WTC11 (cell line): ENCODE data around the gene MRPL54. TPM values are rescaled to one million over a fixed set of nuclear protein-coding genes. Genes with fewer than 3 reads are reported as not detected.

Source experiments
- ATAC-seq: fragments of 200-7000 bp; cut with Tn5 transposase; 2 replicates; pipeline ENCODE4 v1.10.0; 2021; ENCODE audit warnings: mild to moderate bottlenecking, moderate library complexity
- CTCF ChIA-PET: fragments of 300-600 bp; sonication (Branson Sonifier 250); formaldehyde crosslinking; loops from one replicate; lab custom pipeline; 2021; ENCODE audit warnings: antibody characterized with exemption; lab: Charles Lee
- POLR2A ChIA-PET: fragments of 350-600 bp; sonication (Branson Sonifier 250); formaldehyde crosslinking; loops from one replicate; lab custom pipeline; 2021; ENCODE audit warnings: antibody characterized with exemption; lab: Charles Lee
- DNase-seq: peaks from one replicate; pipeline ENCODE4 v3.0.0; 2021; ENCODE audit warnings: low spot score
- H3K27ac Mint-ChIP-seq: 2 replicates; pipeline ENCODE4 v1.8.0; 2021; ENCODE audit warnings: mixed read lengths
- H3K27me3 Mint-ChIP-seq: 2 replicates; pipeline ENCODE4 v1.8.0; 2021; ENCODE audit warnings: low read depth, mild to moderate bottlenecking, moderate library complexity, mixed read lengths
- H3K36me3 Mint-ChIP-seq: 2 replicates; pipeline ENCODE4 v1.8.0; 2021; ENCODE audit warnings: mixed read lengths
- H3K4me1 Mint-ChIP-seq: 2 replicates; pipeline ENCODE4 v1.8.0; 2022; ENCODE audit warnings: mixed read lengths
- H3K4me3 Mint-ChIP-seq: 2 replicates; pipeline ENCODE4 v1.8.0; 2021; ENCODE audit warnings: mild to moderate bottlenecking, moderate library complexity, mixed read lengths
- H3K9me3 Mint-ChIP-seq: 2 replicates; pipeline ENCODE4 v1.8.0; 2021; ENCODE audit warnings: mixed read lengths
- ATF2 ChIP-seq: sonication (generic); formaldehyde crosslinking; IDR thresholded peaks from 2 replicates; pipeline ENCODE4 v1.8.1; 2022; ENCODE audit warnings: low read depth, missing genetic modification reagents, borderline replicate concordance
- ATF3 ChIP-seq: sonication (generic); formaldehyde crosslinking; conservative IDR thresholded peaks from 2 replicates; pipeline ENCODE4 v1.8.1; 2022; ENCODE audit warnings: mild to moderate bottlenecking, missing genetic modification reagents
- CREM ChIP-seq: sonication (generic); formaldehyde crosslinking; IDR thresholded peaks from 2 replicates; pipeline ENCODE4 v1.8.1; 2022; ENCODE audit warnings: mild to moderate bottlenecking, missing genetic modification reagents, moderate library complexity
- CTCF ChIP-seq: fragments of 200-600 bp; IDR thresholded peaks from 2 replicates; pipeline ENCODE4 v1.8.0; 2022; ENCODE audit warnings: antibody characterized with exemption
- JUN ChIP-seq: sonication (generic); formaldehyde crosslinking; IDR thresholded peaks from 2 replicates; pipeline ENCODE4 v1.8.0; 2023; ENCODE audit warnings: mild to moderate bottlenecking, missing genetic modification reagents
- MLX ChIP-seq: sonication (generic); formaldehyde crosslinking; IDR thresholded peaks from 2 replicates; pipeline ENCODE4 v1.8.1; 2023; ENCODE audit warnings: mild to moderate bottlenecking, missing genetic modification reagents, moderate library complexity
- MXD4 ChIP-seq: fragments of 250-450 bp; sonication (Bioruptor Pico); IDR thresholded peaks from 2 replicates; pipeline ENCODE4 v1.8.0; 2021; ENCODE audit warnings: mild to moderate bottlenecking, moderate library complexity, borderline replicate concordance
- NFATC4 ChIP-seq: fragments of 250-450 bp; sonication (Bioruptor Pico); IDR thresholded peaks from 2 replicates; pipeline ENCODE4 v1.9.0; 2021; ENCODE audit warnings: mild to moderate bottlenecking
- NFE2L1 ChIP-seq: sonication (generic); formaldehyde crosslinking; IDR thresholded peaks from 2 replicates; pipeline ENCODE4 v1.8.1; 2023; ENCODE audit warnings: missing genetic modification reagents
- NFYB ChIP-seq: sonication (generic); formaldehyde crosslinking; conservative IDR thresholded peaks from 2 replicates; pipeline ENCODE4 v1.8.0; 2022; ENCODE audit warnings: low read depth, missing genetic modification reagents
- SMAD3 ChIP-seq: sonication (generic); formaldehyde crosslinking; IDR thresholded peaks from 2 replicates; pipeline ENCODE4 v1.8.0; 2022; ENCODE audit warnings: missing genetic modification reagents, mild to moderate bottlenecking, borderline replicate concordance
- TP53 ChIP-seq: sonication (generic); formaldehyde crosslinking; IDR thresholded peaks from 2 replicates; pipeline ENCODE4 v1.8.1; 2023; ENCODE audit warnings: mild to moderate bottlenecking, missing genetic modification reagents
- USF1 ChIP-seq: sonication (generic); formaldehyde crosslinking; IDR thresholded peaks from 2 replicates; pipeline ENCODE4 v1.8.0; 2022; ENCODE audit warnings: mild to moderate bottlenecking, missing genetic modification reagents
- ZNF425 ChIP-seq: fragments of 250-450 bp; sonication (Bioruptor Pico); conservative IDR thresholded peaks from 2 replicates; pipeline ENCODE4 v1.9.0; 2021; ENCODE audit warnings: mild to moderate bottlenecking
- total RNA-seq: library from RNA; stranded (reverse); gene quantifications from 3 replicates; pipeline ENCODE4 v1.2.3, GENCODE V29; 2021
- TF ChIP-seq, protein P1 (sequence below): sonication (generic); formaldehyde crosslinking; IDR thresholded peaks from 2 replicates; pipeline ENCODE4 v1.8.0; 2023; ENCODE audit warnings: mild to moderate bottlenecking, missing genetic modification reagents
- TF ChIP-seq, protein P2 (sequence below): sonication (generic); formaldehyde crosslinking; IDR thresholded peaks from 2 replicates; pipeline ENCODE4 v1.8.0; 2022; ENCODE audit warnings: mild to moderate bottlenecking, missing genetic modification reagents
- TF ChIP-seq, protein P3 (sequence below): sonication (generic); formaldehyde crosslinking; IDR thresholded peaks from 2 replicates; pipeline ENCODE4 v1.8.1; 2022; ENCODE audit warnings: missing genetic modification reagents, borderline replicate concordance

Gene MRPL54
- total RNA-seq, 1 experiment from 2014 or later = 62.3 TPM

DNA sequence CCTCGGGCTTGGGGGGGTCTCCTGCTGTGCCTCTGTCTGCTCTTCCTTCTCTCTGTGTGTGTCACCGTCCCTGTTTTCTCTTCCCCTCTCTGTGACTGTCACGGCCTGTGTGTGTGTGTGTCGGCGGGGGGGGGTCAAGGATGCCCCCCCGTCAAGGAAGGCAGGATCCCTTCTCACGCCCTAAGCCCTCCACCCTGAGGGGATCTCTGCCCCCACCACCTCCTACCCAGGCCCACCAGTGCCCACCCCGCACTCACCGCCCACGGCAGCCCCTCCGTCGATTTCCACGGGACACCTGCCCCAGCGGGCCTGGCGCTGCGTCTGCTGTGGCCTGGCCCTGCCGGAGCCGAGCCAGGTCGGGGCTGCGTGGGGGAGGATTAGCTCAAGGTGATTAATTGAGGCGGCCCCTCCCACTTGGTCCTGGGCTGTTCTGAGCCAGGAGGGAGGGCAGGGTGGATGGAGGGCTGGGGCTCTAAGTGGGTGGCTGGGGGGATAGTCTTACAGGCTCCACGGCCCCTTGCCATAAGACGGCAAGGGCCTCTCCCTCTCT, 9.5 kb downstream of the MRPL54 start, which contains the start of gene RAX2 (continued):
- TF ChIP-seq MLX (no peak), ATF2 (CRISPR knock-in tag) (no peak), CTCF (no peak)

DNA sequence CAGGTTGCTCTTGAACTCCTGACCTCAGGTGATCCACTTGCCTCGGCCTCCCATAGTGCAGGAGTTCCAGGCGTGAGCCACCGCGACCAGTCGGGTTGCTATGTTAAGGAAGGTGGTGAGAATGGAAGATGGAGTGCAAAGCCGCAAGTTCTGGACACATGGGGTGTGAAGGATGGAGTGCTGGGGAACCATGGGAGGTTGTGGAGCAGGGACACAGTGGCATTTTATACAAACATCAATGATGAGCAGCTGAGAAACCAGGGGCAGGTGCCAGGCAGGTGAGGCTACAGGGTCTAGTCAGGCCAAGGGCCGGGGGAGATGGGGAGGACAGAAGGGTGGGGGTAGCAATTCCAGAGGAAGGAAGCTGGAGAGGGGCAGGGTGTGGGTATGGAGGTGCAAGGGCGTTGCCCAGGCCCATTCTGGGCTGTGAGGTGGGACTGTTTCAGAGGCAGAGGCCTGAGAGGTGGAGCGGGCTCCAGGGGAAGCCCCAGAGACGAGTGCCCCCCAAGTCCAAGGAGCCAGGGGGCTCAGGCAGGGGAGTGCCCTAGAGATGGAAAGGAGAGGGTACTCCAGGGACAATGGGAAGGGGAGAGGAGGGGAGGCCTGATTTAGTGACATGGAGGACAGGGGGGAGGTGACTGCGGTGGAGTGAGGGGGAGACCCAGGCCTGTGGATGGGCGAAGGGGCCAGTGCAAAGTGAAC, 11.5 kb downstream of the MRPL54 start:
- ChIA-PET POLR2A (no interaction called here), CTCF (interaction anchor here (1.0 to 2.9 kb wide), 4 partner anchors 10 to 81 kb away, joined by 3 to 10 read pairs (median 4); no protein-coding TSS in a partner anchor)
- no peak for ATAC-seq
- H3K4me1 Mint-ChIP-seq = peaks cover 5% of the 10 kb centered on the region
- no peak overlapping the region for H3K4me3 Mint-ChIP-seq
- H3K36me3 Mint-ChIP-seq = no peaks in the 10 kb centered on the region
- no peaks in the 10 kb centered on the region for H3K27me3 Mint-ChIP-seq
- no peaks in the 10 kb centered on the region for H3K9me3 Mint-ChIP-seq
- no peak for DNase-seq
- TF ChIP-seq NFE2L1 = no peak
- TF ChIP-seq, protein P1, sequence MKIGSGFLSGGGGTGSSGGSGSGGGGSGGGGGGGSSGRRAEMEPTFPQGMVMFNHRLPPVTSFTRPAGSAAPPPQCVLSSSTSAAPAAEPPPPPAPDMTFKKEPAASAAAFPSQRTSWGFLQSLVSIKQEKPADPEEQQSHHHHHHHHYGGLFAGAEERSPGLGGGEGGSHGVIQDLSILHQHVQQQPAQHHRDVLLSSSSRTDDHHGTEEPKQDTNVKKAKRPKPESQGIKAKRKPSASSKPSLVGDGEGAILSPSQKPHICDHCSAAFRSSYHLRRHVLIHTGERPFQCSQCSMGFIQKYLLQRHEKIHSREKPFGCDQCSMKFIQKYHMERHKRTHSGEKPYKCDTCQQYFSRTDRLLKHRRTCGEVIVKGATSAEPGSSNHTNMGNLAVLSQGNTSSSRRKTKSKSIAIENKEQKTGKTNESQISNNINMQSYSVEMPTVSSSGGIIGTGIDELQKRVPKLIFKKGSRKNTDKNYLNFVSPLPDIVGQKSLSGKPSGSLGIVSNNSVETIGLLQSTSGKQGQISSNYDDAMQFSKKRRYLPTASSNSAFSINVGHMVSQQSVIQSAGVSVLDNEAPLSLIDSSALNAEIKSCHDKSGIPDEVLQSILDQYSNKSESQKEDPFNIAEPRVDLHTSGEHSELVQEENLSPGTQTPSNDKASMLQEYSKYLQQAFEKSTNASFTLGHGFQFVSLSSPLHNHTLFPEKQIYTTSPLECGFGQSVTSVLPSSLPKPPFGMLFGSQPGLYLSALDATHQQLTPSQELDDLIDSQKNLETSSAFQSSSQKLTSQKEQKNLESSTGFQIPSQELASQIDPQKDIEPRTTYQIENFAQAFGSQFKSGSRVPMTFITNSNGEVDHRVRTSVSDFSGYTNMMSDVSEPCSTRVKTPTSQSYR (CRISPR knock-in tag) = no peak
- H3K27ac Mint-ChIP-seq = peak overlapping the region; percentile 77; the same call in 1 of the 2 replicates

DNA sequence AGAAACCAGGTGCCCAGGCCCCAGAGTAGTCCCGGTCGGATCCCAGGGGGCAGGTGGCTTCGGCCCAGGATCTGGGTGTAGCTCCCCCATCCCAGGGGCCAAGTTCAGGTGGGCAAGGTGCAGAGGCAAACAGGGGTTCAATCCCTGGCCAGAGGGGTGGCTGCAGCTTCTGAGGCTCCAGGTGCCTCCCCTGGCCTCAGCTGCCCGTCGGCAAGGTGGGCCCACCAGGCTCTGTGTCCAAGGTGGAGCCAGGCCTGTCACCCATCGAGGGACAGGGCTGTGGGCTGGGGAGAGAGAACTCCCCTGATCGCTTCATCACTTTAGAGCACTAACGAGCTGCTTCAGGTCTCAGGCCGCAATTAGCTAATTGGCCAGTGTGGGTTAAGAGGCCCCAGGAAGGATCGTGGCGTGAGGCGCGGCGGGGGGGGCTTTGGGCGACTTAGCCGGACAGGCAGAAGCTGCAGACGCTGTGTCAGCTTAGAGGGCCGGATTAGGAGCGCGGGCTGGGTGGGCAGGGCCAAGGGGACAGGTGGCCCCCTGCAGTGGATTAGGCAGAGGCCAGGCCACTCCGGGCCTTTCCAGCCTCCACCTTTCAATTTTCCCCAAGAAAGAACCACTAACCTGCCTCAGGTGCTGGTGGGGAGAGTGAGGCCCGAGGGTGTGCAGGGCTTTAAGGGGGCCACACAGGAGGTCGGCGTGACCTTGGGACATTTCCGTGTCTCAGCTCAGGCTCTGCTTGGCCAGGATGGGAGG, 12.3 kb downstream of the MRPL54 start:
- CTCF ChIA-PET = interaction anchor here (0.5 to 2.9 kb wide), 7 partner anchors 9 to 213 kb away, joined by 3 to 10 read pairs (median 3); partner anchors contain the start of gene GIPC3
- Mint-ChIP-seq H3K36me3 (no peaks in the 10 kb centered on the region), H3K27ac (peak overlapping the region; percentile 63; the same call in 1 of the 2 replicates), H3K4me3 (no peak overlapping the region), H3K27me3 (no peaks in the 10 kb centered on the region), H3K9me3 (no peaks in the 10 kb centered on the region), H3K4me1 (peaks cover 5% of the 10 kb centered on the region)
- TF ChIP-seq CREM (no peak), NFATC4 (no peak), MXD4 (CRISPR knock-in tag) (no peak), TP53 (CRISPR knock-in tag) (no peak), SMAD3 (CRISPR knock-in tag) (no peak), USF1 (CRISPR knock-in tag) (no peak), JUN (no peak), NFYB (CRISPR knock-in tag) (no peak), ZNF425 (CRISPR knock-in tag) (no peak), ATF3 (CRISPR knock-in tag) (no peak)
- TF ChIP-seq, protein P2, sequence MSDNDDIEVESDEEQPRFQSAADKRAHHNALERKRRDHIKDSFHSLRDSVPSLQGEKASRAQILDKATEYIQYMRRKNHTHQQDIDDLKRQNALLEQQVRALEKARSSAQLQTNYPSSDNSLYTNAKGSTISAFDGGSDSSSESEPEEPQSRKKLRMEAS (CRISPR knock-in tag) = no peak
- TF ChIP-seq, protein P3, sequence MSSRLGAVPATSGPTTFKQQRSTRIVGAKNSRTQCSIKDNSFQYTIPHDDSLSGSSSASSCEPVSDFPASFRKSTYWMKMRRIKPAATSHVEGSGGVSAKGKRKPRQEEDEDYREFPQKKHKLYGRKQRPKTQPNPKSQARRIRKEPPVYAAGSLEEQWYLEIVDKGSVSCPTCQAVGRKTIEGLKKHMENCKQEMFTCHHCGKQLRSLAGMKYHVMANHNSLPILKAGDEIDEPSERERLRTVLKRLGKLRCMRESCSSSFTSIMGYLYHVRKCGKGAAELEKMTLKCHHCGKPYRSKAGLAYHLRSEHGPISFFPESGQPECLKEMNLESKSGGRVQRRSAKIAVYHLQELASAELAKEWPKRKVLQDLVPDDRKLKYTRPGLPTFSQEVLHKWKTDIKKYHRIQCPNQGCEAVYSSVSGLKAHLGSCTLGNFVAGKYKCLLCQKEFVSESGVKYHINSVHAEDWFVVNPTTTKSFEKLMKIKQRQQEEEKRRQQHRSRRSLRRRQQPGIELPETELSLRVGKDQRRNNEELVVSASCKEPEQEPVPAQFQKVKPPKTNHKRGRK = no peak
- no peak for DNase-seq
- no peak for ATAC-seq
- POLR2A ChIA-PET = interaction anchor here (0.9 kb wide), 1 partner anchor 12 kb away, joined by 3 read pairs; the partner anchor contains the start of gene MRPL54
